HG03159 (cell line): ENCODE data around the gene CALCOCO1.
"Not testable (repeated sequence)": the region's sequence is repeated elsewhere in the genome, so short reads cannot be mapped to it uniquely, and the experiment has no call there.

Experiments used
- ATAC-seq: cut with Tn5 transposase; IDR thresholded peaks from one replicate; pipeline ENCODE4 v1.9.1; 2021; ENCODE audit warnings: mild to moderate bottlenecking, moderate library complexity; ENCODE audit not compliant: unreplicated experiment

Gene CALCOCO1

DNA sequence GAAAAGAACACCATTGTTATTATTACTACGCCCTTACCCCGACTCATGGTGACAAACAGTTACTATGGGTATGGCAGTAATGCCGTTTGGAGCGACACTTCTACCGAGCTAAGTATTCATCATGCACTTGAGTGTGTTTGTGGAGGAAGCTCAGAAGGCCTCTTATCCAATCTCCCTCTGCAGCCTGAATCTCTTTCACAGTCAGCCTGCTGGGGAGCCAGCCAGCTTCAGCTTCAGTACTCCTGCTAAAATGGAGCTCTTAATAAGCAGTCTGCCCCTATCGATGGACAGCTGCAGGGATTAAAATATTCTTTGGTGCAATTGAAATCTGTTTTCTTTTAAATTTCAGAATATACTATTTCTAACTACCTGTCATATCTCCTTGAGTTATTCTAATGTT is 26.7 kb downstream of the CALCOCO1 start:
- ATAC-seq, result no peak

DNA sequence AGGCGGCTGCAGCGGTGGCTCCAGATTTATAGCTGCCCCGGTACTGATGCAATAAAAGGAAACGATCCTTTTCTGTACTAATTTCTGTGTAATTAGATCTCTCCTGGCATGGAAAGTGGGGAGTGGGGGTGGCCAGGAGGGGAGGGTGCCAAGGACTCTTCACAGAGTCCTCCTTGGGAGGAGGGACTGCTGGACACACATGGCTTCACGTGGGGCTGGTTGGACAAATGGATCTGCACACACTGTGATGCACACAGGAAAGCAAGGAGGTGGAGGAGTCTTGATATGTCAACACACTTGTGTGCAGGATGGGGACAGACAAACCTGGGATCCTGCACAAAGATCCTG is 27.6 kb downstream of the CALCOCO1 start:
- no peak for ATAC-seq

DNA sequence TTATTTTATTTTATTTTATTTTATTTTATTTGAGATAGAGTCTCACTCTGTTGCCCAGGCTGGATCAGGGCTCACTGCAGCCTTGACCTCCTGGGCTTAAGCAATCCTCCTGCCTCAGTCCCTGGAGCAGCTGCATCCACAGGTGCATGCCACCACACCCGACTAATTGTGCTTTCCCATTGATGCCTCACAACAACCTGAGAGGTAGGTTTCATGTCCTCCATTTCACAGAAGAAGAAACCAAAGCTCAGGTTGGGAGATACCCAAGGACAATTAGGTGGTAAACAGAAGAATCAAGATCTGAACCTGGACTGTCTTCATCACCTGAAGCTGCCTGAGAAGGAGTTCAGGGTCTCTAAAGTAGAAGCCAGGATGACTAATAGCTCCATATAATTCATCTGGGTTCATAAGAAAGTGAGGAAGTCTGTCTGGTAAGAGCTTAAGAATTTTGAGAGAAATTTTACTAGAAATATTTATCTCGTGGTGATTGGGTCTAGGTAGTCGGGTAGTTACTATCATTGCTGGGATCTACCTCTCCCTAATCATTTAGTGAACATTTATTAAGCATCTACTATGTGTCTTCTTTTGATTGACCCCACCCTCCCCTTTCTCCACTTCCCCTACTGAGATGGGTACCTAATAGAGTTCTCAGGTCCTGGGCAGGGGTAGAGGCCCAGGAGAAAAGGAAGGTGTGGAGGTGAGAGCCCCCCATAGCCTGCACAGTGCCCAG is 28.1 kb downstream of the CALCOCO1 start:
- ATAC-seq, result no peak

DNA sequence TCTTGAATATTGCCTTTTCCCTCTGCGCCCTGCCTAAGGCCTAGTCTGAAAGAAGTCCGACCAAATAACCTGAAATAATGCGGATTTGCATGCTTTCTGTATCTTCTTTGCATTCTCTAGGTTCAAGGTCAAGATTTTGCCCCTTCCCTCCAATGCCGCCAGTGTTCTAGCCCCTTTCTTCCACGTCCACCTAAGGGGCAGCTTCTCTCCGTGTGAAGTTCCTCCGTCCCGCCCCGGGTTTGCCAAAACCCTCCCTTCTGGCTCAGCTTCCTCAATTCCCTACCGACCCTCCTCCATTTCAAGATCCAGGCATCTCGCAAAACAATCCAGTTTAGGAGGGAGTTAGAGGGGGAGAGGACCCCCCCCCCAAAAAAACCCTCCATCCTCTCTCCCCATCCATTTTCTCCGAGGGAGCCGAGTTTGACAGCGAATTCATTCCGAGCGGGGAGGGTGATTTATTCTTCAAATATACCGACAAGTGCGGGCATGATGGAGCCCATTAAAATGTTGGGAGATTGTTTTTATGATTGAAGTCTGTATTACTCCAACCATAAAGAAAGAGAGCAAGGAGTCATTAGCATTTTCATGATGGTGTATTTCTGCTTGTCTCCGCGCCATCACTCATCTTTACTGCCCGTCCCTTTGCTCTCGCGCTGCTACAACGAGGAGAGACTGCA is 30.5 kb downstream of the CALCOCO1 start:
- ATAC-seq, result no peak

DNA sequence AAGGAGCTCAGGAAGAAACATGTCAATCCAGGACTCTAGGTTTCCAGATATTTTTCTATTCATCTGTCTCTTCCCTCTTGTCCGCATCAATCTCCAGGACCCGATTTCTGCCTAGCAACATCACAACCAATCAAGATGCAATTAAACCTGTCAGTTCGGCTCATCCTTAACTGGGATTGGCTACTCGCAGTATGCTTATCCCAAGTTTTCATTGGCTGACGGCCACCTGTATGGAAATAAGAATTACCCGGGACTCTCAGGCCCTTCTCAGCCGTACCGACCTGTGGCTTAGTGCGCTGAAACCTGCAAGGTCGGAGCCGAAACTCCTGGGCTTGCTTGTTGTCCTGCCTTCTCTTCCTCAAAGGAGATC is 31.0 kb downstream of the CALCOCO1 start:
- ATAC-seq, result no peak

DNA sequence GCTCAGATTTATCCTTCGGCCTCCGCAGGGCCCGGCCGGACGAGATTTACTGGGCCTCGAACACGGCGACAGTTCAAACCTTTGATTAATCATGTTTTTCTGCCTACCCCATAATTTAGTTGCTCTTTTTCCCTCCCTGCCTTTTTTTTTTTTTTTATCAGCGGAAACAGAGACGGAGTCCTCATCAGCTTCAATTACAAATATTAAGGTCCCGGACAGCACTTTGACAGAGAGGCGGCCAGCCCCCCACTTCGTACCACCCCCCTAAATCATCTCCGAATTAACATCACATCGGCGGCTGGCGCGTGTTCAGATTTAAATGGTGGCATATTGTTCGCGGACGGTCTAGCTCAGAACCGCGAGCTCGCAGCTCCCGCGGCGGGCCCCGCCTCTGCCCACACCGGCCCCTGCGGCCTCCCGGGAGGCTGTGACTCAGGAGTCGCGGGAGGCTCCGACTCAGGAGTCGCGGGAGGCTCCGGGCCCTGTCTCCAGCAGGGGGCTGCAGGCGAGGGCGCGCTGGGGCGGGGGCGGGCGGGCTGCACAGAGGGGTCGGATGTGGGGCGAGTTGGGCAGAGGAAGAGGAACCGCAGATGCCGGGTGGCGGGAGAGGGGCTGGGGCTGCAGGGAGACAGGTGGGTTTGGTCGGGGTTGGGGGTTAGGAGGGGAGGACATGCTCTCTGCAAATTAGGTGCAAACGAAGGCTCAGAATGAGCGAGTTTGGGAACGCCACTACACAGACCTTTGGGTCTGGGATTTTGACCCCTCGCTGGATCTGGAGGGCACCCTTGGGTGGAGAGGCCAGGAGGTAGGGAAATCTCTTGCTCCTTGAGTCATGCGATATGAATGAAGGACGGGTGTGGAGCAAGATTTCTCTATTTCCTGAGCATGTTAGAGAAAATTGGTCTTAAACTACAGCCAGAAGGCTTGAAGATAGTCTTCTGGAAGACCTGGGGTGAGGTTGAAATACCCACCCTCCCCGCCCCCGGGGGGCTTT is 31.8 kb downstream of the CALCOCO1 start:
- ATAC-seq, result no peak

DNA sequence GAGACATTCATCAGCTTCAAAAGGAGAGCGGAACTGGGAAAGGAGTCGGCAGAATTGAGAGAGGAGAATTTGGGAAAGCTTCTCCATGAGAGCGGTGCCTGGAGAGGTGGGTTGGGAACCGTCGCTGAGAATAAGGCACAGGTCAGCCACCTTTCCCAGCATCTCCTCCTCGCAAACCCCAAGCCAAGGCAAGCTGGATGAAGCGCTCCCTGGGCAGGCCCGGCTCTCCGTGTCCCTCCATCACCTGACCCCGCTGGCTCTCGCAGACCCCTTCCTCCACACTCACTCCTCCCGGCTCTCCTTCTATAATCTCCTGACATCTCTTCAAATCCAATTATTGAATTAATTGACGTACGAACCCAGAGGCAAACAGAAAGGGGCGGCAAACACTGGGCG is 32.5 kb downstream of the CALCOCO1 start:
- ATAC-seq, result no peak

DNA sequence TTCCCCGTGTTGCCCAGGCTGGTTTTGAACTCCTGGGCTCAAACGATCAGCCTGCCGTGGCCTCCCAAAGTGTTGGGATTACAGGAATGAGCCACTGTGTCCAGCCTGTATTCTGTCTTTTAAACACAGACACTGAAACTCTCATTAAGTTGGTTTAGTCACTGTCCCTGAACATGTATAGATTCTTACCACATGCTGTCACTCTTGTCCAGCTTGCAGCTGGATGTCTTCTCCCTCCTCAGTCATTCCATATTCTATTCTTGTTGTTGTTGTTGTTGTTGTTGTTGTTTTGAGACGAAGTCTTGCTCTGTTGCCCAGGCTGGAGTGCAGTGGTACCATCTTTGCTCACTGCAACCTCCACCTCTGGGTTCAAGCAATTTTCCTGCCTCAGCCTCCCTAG is 39.1 kb downstream of the CALCOCO1 start:
- ATAC-seq, result no peak

DNA sequence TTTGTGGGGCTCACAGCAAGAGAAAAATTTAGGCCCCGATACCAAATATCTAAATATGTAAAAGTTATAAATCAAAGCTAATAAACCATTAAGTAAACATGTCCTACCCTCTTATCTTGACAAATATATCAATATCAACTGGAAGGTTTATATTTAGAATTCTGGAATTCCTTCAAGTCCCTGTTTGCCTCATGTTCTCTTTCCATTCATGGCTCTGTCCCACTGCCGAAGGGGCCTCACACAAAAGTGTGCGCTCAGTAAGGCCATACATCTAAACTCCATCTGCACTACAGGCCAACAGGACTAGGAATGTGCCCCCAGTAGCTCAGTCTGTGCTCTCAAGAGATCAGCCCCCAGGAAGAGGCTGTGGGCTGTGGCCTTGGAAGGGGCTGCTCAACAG is 40.8 kb downstream of the CALCOCO1 start:
- ATAC-seq, result no peak

DNA sequence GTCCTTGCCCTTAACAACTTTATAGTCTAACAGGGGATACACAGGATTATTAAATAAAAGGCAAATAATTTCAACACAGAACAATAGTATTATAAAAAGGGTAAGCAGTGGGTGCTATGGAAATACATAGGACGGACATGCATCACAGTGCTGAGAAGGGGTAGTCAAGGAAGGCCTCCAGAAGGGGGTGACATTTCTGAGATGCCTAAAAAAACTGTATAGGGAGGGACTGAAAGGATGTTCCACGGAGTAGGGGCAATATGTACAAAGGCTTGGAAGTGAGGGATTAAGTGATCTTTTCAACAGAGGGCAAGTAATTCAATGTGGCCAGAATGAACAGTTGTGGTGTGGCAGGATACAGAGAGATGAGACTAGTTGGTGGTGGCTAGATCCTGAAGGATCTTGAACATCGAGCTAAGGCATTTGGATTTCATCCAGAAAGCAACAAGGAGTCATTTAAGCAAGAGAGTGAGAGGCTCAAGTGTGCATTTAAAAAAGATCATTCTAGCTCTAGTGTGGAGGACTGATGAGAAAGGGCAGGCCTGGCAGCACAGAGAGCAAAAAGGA is 42.5 kb downstream of the CALCOCO1 start:
- ATAC-seq, result no peak

DNA sequence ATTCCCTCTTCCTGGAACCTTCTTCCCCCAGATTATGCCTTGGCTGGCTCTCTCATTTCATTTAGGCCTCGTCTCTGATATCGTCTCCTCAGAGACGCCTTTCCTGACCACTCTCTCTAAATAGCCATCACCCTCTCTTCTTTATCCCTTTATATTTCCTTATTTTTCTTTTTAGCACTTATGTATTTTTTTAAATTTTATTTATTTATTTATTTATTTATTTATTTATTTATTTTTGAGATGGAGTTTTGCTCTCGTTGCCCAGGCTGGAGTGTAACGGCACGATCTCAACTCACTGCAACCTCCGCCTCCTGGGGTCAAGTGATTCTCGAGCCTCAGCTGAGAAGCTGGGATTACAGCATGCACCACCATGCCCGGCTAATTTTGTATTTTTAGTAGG is 43.3 kb downstream of the CALCOCO1 start:
- no peak for ATAC-seq

DNA sequence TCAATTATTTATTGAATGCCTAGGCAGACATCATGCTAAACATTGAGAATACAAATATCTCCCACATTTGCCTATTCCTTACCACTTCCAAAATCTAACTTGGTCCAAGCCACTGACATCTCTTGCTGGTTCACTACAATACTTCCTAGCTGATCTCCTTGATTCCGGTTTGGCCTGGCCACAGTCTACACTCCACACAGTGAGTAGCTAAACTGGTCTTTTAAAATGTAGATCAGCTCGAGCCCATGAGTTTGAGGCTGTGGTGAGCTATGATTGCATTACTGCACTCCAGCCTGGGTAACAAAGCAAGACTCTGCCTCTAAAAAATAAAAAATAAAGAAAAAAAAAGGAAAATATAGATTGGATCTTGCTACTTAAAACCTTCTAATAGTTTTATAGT is 43.8 kb downstream of the CALCOCO1 start:
- no peak for ATAC-seq

DNA sequence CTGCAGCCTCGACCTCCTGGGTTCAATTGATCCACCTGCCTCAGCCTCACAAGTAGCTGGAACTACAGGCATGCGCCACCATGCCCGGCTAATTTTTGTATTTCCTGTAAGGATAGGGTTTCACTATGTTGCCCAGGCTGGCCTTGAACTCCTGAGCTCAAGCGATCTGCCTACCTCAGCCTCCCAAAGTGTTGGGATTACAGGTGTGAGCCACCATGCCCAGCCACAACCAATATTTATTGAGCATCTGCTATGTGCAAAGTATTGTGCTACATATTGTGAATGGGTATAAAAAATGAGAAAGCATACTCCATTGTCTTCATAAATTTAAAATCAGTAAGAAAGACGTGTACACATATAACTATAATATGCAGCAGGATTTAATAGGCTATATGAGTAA is 47.2 kb downstream of the CALCOCO1 start:
- ATAC-seq, result not testable (repeated sequence)

DNA sequence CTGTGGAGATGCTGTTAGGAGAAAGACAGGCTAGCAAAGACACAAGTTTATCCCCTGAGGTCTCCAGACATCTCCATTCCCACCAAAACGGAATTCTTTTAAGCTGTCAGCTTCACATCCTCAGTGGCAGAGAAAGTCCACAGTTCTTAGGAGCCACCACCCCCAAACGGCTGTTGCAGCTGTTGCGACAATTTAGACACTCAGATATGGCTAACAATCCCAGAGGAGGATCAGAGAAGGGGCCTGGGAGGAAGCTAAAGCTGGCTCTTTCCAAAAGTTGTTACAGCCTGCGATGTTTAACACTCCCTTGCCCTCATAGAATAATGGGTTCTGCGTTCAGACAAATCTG is 49.5 kb downstream of the CALCOCO1 start:
- ATAC-seq, result no peak

DNA sequence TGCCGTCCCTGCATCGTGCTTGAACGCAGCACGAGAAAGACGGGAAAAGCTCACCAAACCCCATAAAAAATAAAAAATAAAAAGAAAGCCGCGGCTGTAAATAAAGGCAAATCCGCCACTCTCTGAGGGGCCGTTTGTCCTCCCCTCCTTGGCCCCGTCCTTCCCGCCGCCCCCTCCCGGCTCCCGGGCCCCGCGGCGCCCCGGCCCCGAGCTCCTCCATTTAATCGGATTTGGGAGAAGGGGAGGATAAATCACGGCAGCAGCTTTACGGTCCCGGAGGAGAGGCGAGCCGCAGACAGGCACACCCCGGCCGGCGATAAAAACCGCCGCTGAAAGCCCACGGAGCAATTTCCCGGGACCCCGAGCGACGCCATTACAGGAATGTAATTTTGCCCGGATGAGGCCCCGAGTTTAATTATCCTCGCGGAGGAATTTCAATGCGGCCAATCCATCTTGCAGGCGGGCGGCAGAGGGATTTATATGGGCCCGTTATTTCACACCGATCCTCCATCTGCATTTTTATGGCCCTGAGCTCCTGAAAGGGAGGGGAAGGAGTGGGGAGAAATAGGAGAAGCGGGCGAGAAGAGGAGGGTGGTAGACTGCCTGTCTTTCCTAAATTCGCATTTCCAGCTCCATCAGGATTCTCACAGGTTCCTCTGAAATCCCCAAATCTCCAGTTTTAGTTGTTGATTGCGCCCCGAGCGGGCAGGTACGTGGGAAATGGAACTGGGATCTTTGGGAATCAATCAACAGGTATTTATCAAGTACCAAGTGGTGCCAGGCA is 50.0 kb downstream of the CALCOCO1 start:
- no peak for ATAC-seq

DNA sequence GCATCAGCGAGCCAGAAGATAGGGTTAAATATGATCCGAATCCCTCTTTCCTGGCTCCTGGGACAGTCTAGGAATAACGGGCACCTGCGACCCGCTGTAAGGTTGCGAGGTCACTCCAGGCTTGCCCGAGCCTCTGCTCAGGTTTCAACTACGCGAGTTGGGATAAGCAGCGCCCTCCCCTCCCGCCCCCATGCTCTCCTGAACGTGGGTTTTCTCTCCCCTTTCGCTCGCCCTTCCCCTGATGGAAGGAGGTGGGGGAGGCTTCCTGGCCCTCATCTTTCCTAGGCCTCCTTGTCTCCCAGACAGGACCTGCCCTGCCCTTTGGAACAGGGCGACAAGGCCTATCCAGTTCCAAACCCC is 50.6 kb downstream of the CALCOCO1 start:
- no peak for ATAC-seq

DNA sequence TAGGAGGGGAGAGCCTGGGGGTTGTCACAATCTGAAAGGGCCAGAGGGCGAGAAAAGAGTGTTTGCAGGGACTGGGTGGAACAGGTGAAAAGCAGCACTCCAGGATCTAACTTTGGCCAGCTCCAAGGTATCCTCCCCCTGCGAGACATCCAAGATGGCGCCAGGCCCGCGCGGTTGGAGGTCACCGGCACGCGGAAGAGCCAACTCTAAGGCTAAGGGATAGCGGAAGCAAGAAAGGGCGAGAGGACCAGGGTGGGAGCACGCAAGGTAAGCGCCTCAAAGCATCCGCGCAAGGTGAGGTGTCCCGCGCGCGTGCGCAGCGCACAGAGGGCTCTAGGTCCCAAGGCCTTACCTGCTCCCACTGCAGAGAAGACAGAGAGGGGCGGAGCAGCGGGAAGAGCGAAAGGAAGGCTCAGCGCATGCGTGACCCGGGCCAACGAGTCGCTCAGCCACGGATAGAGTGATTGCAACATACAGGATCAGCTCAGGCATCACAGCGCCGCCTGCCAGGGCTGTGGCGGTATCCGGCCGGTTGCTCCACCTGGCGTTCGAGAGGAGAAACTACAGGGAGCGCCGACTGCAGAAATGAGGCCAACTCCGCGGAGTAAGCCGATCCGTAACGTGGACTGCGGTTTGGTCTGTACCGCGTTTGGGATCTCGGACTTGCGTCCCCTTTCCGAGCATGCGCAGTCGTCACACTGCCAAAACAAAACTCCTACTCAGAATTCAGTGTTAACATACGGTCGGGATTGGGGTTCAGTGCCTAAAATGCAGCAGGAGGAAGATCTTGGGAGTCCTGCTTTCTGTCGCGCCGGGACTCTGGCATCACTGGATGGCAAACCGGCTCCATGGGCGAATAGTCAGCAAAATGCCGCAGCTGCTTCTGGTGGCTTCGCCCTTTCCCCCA is 51.3 kb downstream of the CALCOCO1 start, which contains the start of gene ATP5MC2:
TSS of gene ATP5MC2 (minus strand) at position 383 of the 907 bp plus-strand sequence. CDS start 3,469 bp downstream, outside the sequence.
- ATAC-seq, result peak; percentile 92

DNA sequence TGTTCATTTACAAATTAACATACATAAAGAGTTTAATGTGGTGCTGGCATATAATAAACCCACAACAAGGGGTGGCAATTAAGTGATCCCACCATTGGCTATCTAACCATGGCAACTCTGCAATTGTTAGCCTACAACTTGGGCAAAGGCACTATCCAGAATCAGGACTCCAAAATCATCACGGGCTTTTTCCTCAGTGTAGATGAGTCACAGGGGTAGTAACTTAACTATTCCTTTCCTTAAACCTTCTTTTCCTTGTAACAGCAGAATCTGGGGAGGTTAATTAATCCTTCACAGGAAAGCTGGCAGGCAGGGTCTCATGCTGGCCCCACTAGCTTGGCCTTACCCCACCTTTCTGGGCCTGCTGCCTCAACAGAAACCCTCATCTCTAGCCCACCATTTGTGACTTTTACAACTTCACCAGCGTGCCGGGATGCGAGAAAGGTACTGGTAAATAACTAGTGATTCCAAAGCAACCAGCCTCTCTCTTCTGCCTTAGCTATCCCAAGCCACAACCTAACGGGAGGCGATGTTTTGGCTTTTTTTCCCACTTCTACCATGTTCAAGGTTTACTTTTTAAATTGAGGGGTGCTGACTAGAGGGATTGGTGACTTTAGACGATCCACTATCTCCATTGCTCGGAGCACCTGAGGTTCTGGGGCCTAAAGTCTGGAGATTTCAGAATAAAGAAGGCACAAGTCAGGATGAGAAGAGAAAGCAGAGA is 52.1 kb downstream of the CALCOCO1 start:
- no peak for ATAC-seq

DNA sequence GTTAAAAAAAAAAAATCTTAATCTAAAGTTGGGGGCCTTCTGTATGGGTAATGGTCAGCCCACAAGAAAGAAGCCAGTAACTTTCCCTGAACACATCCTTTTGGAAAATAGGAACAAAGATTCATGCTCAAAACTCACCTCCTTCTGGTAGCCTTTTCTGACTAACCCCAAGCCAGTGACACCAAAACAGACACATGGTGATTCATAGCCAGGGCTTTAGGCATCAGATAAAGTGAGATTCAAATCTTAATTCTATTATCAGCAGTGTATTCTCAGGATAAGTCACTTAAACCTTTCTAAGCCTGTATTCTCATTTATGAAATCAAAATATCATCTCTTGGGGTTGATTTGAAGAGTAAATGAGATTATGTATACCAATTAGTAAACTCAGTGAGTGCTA is 56.3 kb downstream of the CALCOCO1 start:
- no peak for ATAC-seq
